IPS-20b (cell line): ENCODE data around the gene LRRC7.
"Not testable (repeated sequence)": the region's sequence is repeated elsewhere in the genome, so short reads cannot be mapped to it uniquely, and the experiment has no call there.

Experiments used
- H3K27ac ChIP-seq: one replicate; pipeline ENCODE4 v1.5.1; 2013; ENCODE audit warnings: low read length
- H3K27me3 ChIP-seq: 2 replicates; pipeline ENCODE4 v1.6.1; 2013; ENCODE audit warnings: mild to moderate bottlenecking, low read length, inconsistent platforms; ENCODE audit not compliant: insufficient read depth
- H3K36me3 ChIP-seq: 2 replicates; pipeline ENCODE4 v1.6.1; 2013; ENCODE audit warnings: low read depth, mild to moderate bottlenecking, inconsistent platforms, low read length, moderate library complexity; ENCODE audit not compliant: insufficient read depth
- H3K4me1 ChIP-seq: 2 replicates; pipeline ENCODE4 v1.6.1; 2013; ENCODE audit warnings: mild to moderate bottlenecking, control low read depth, inconsistent platforms, low read length, moderate library complexity; ENCODE audit not compliant: insufficient read depth
- H3K4me3 ChIP-seq: 2 replicates; pipeline ENCODE4 v1.5.1; 2013; ENCODE audit warnings: mild to moderate bottlenecking, low read length, inconsistent platforms
- H3K9ac ChIP-seq: 2 replicates; pipeline ENCODE4 v1.6.1; 2013; ENCODE audit warnings: low read depth, mild to moderate bottlenecking, inconsistent platforms, low read length, moderate library complexity
- H3K9me3 ChIP-seq: 2 replicates; pipeline ENCODE4 v1.6.1; 2013; ENCODE audit warnings: mild to moderate bottlenecking, low read depth, low read length, inconsistent platforms; ENCODE audit not compliant: insufficient read depth

LRRC7 gene

DNA sequence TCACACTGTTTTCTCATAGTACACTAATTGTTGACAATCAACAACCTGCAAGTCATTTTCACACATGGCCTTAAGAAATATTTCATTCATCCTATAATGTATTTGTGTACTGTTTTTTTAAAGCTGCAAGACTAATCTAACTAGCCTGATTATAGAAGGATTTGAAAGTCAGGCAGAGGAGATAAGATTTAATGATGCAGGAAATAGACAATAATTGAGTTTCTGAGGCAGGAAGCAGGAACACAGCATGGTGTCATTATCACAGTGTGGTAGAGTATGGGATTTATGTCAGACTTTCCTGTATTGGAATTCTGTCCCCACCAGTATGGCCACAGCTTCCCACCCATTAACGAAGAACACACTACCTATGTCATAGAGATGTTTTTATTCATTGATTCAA lies 138.8 kb downstream of the LRRC7 start:
- Histone ChIP-seq H3K9me3 (no peaks in the 10 kb centered on the region), H3K36me3 (no peaks in the 10 kb centered on the region), H3K4me3 (no peak overlapping the region), H3K9ac (no peak overlapping the region), H3K4me1 (no peaks in the 10 kb centered on the region), H3K27ac (no peak overlapping the region), H3K27me3 (no peaks in the 10 kb centered on the region)

GRCh38 chr1:69707103-69707502 lies 139.4 kb downstream of the LRRC7 start:
- no peaks in the 10 kb centered on the region for H3K4me1 ChIP-seq
- H3K27ac ChIP-seq, result no peak overlapping the region
- H3K27me3 ChIP-seq, result no peaks in the 10 kb centered on the region
- no peaks in the 10 kb centered on the region for H3K36me3 ChIP-seq
- H3K9ac ChIP-seq, result no peak overlapping the region
- H3K4me3 ChIP-seq, result no peak overlapping the region
- no peaks in the 10 kb centered on the region for H3K9me3 ChIP-seq

GRCh38 chr1:69710484-69711189 lies 142.9 kb downstream of the LRRC7 start:
- H3K27ac ChIP-seq, result no peak overlapping the region
- no peaks in the 10 kb centered on the region for H3K36me3 ChIP-seq
- H3K9me3 ChIP-seq, result no peaks in the 10 kb centered on the region
- no peak overlapping the region for H3K9ac ChIP-seq
- H3K4me3 ChIP-seq, result no peak overlapping the region
- H3K27me3 ChIP-seq, result no peaks in the 10 kb centered on the region
- H3K4me1 ChIP-seq, result no peaks in the 10 kb centered on the region

GRCh38 chr1:69711190-69711930 lies 143.6 kb downstream of the LRRC7 start:
- Histone ChIP-seq H3K4me3 (no peak overlapping the region), H3K36me3 (no peaks in the 10 kb centered on the region), H3K4me1 (no peaks in the 10 kb centered on the region), H3K9ac (no peak overlapping the region), H3K27me3 (no peaks in the 10 kb centered on the region), H3K9me3 (no peaks in the 10 kb centered on the region), H3K27ac (no peak overlapping the region)

DNA sequence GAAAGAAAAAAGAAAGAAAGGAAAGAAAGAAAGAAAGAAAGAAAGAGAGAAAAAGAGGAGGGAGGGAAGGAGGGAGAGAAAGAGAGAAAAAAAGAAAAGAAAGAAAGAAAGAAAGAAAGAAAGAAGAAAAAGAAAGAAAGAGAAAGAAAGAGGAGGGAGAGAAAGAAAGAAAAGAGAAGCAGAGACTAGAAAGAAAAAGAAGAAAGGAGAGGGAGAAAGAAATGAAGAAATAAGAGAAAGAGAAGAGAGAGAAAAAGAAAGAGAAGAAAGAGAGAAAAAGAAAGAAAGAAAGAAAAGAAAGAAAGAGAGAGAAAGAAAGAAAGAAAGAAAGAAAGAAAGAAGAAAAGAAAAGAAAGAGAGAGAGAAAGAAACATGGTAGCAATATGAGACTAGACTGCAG lies 150.1 kb downstream of the LRRC7 start:
- H3K4me3 ChIP-seq, H3K27me3 ChIP-seq, H3K4me1 ChIP-seq, H3K36me3 ChIP-seq, H3K27ac ChIP-seq, H3K9ac ChIP-seq, H3K9me3 ChIP-seq: not testable (repeated sequence)

GRCh38 chr1:69728206-69728605 lies 160.5 kb downstream of the LRRC7 start:
- Histone ChIP-seq H3K4me3 (no peak overlapping the region), H3K27ac (no peak overlapping the region), H3K36me3 (no peaks in the 10 kb centered on the region), H3K9ac (no peak overlapping the region), H3K4me1 (no peaks in the 10 kb centered on the region), H3K9me3 (peaks cover 8% of the 10 kb centered on the region), H3K27me3 (no peaks in the 10 kb centered on the region)

- Histone ChIP-seq H3K4me1 (no peaks in the 10 kb centered on the region; the same call in 1 of the 2 replicates), H3K27me3 (no peaks in the 10 kb centered on the region), H3K4me3 (no peak overlapping the region), H3K36me3 (no peaks in the 10 kb centered on the region), H3K9ac (no peak overlapping the region), H3K9me3 (peaks cover 13% of the 10 kb centered on the region), H3K27ac (no peak overlapping the region)
Measured at GRCh38 chr1:69733061-69733460, 165.3 kb downstream of the LRRC7 start.

- no peak overlapping the region for H3K27ac ChIP-seq
- H3K4me1 ChIP-seq, result peaks cover 4% of the 10 kb centered on the region; the same call in 1 of the 2 replicates
- no peaks in the 10 kb centered on the region for H3K36me3 ChIP-seq
- H3K4me3 ChIP-seq, result no peak overlapping the region
- H3K27me3 ChIP-seq, result no peaks in the 10 kb centered on the region
- H3K9me3 ChIP-seq, result 0 out of 2 replicates have a peak, but pooled peaks cover 4% of the 10 kb centered on the region
- H3K9ac ChIP-seq, result no peak overlapping the region
Measured at GRCh38 chr1:69737527-69738185, 169.9 kb downstream of the LRRC7 start.

DNA sequence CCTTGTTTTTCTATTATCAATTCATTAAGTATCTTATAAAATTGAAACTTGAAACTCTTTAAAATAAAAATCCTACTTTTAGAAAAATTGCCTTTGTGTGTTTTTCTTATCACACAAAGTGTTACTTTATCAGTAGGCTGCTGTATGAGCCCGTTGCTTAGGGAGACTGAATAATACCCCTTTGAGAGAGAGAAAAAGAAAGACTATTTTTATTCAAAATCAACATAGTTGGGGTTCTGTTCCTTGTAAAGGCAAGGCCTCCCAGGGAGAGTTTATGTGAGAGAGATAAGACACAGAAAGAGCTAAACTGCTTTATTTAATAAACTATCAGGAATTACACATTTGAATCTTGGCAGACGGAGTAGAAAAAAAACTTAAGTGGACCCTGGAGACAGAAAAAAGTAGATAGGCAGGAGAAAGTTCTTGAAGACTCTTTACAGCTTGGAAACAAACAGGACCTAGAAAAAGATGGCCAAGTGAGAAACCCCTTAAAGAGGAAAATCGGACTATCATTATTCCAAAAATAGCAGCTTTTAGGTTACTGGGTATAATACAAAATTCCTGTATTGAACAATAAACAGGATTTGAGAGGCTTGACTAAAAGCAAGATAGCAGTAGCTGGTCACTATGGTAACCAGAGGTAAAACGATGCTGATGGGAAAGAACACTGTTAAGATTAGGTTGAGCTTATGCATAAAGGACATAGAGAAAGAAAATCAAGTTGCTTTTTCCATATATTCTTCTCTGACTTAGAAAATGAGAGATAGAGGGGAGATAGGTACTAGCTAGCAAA lies 170.9 kb downstream of the LRRC7 start:
- Histone ChIP-seq H3K4me1 (peaks cover 4% of the 10 kb centered on the region; the same call in 1 of the 2 replicates), H3K9ac (no peak overlapping the region)

DNA sequence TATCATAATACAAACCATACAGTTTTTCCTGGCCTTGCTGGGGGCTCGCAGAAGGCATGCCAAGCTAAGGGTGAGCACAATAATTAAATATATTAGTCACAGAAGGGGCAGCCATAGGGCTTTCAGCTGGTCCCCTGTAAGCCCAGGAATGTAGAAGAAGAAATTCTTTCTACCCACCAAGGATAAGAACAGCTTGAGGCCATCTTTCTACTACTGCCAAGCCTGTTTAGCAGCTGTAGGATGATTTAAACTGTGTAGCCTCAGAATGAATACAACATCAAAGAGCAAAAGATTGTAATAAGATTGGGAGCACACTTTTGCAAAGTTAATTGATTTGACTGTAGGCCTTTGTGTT lies 171.5 kb downstream of the LRRC7 start:
- H3K4me1 ChIP-seq, result peaks cover 6% of the 10 kb centered on the region; the same call in 1 of the 2 replicates
- H3K9ac ChIP-seq, result no peak overlapping the region
- H3K9me3 ChIP-seq, result 0 out of 2 replicates have a peak, but pooled peaks cover 4% of the 10 kb centered on the region
- H3K27me3 ChIP-seq, result no peaks in the 10 kb centered on the region
- H3K27ac ChIP-seq, result no peak overlapping the region
- no peaks in the 10 kb centered on the region for H3K36me3 ChIP-seq
- no peak overlapping the region for H3K4me3 ChIP-seq

More for the DNA sequence above, 170.9 kb downstream of the LRRC7 start:
- Histone ChIP-seq H3K9me3 (0 out of 2 replicates have a peak, but pooled peaks cover 4% of the 10 kb centered on the region), H3K4me3 (no peak overlapping the region), H3K36me3 (no peaks in the 10 kb centered on the region), H3K27ac (no peak overlapping the region), H3K27me3 (no peaks in the 10 kb centered on the region)

DNA sequence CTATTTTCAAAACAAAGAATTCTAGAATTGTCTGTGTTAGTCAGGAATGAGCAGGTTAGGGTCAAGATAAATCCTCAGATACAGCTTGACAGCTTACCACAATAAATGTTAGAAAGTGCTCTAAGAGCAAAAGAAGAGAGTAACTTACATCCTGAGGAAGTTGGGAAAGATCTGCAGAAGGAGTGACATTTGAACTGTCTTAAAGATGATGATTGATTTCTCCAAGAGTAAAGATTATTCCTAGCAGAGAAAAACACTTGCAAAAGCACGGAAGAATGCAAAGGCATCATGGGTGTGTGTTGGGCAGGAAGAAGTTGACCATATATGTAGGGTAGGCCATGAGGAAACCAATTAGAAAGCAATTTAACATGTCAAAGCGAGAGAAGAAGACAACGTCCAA lies 175.4 kb downstream of the LRRC7 start:
- no peaks in the 10 kb centered on the region for H3K27me3 ChIP-seq
- H3K27ac ChIP-seq, result no peak overlapping the region
- no peak overlapping the region for H3K9ac ChIP-seq
- no peaks in the 10 kb centered on the region for H3K9me3 ChIP-seq
- no peak overlapping the region for H3K4me3 ChIP-seq
- no peaks in the 10 kb centered on the region for H3K36me3 ChIP-seq
- peaks cover 14% of the 10 kb centered on the region; the same call in 1 of the 2 replicates for H3K4me1 ChIP-seq
